Cardiac fibroblast (primary cell): ENCODE data around the gene GPRC5D.

Experiments
- DNase-seq, 2 donors: peaks; one replicate each; pipeline versions ENCODE4 v3.0.0 to v3.0.0-alpha.2; 2010; ENCODE audit warnings: low read depth in 2 of 2
- H3K4me3 ChIP-seq, 2 donors: replicated peaks in 1 of 2; 1 replicate in 1 of 2; 2 replicates in 1 of 2; pipeline ENCODE4 v1.5.1; 2011; ENCODE audit warnings: low read depth in 2 of 2, low read length in 2 of 2, mild to moderate bottlenecking in 2 of 2, moderate library complexity in 1 of 2
- CTCF ChIP-seq: IDR thresholded peaks from one replicate; pipeline ENCODE4 v1.5.1; 2011; ENCODE audit warnings: low read depth, mild to moderate bottlenecking, low read length, inconsistent platforms

The GPRC5D gene

GRCh38 chr12:12933742-12934141 is 18.2 kb downstream of the GPRC5D start:
- no peak overlapping the region for H3K4me3 ChIP-seq
- DNase-seq, result no peak
- no peak for TF ChIP-seq CTCF

GRCh38 chr12:12930633-12931219 is 21.2 kb downstream of the GPRC5D start:
- no peak overlapping the region for H3K4me3 ChIP-seq
- DNase-seq, result no peak
- TF ChIP-seq CTCF, result no peak

GRCh38 chr12:12929696-12930095 is 22.3 kb downstream of the GPRC5D start:
- no peak overlapping the region for H3K4me3 ChIP-seq
- no peak for DNase-seq
- TF ChIP-seq CTCF, result no peak

- H3K4me3 ChIP-seq, result peak overlapping the region; percentile 41
- no peak for TF ChIP-seq CTCF
- DNase-seq, result peak; percentile 73 to 91
Observed at GRCh38 chr12:12927211-12928079, 24.5 kb downstream of the GPRC5D start.

GRCh38 chr12:12926571-12927071 is 25.3 kb downstream of the GPRC5D start:
- H3K4me3 ChIP-seq, result no peak overlapping the region
- peak; percentile 59 to 61 for DNase-seq
- no peak for TF ChIP-seq CTCF

- peak in 1 of 2 donors; percentile 73 for DNase-seq
- H3K4me3 ChIP-seq, result no peak overlapping the region
- TF ChIP-seq CTCF, result no peak
Observed at GRCh38 chr12:12925388-12925787, 26.6 kb downstream of the GPRC5D start.
